DOHH2 (cell line): Measurements from ENCODE around the gene NRCAM.

Experiments
- CTCF ChIP-seq: fragments of 200-600 bp; sonication (generic); IDR thresholded peaks from one replicate; pipeline ENCODE4 v1.5.1; 2014; ENCODE audit warnings: antibody characterized with exemption, mild to moderate bottlenecking, low read depth, low read length; ENCODE audit not compliant: poor library complexity, severe bottlenecking
- EZH2phosphoT487 ChIP-seq: fragments of 200-600 bp; sonication (generic); IDR thresholded peaks from 2 replicates; pipeline ENCODE4 v1.6.1; 2017; ENCODE audit warnings: borderline replicate concordance, mild to moderate bottlenecking, antibody characterized with exemption, low read length, moderate library complexity, mixed read lengths

- TF ChIP-seq CTCF: no peak
- no peak for TF ChIP-seq EZH2phosphoT487
Observed at GRCh38 chr7:108408296-108408991, 47.8 kb downstream of the NRCAM start.
